HG02885 (cell line): ENCODE results near the gene ATL1.
"Not testable (repeated sequence)": the region's sequence is repeated elsewhere in the genome, so short reads cannot be mapped to it uniquely, and the experiment has no call there.

Experiments used
- ATAC-seq: cut with Tn5 transposase; IDR thresholded peaks from one replicate; pipeline ENCODE4 v1.9.1; 2021; ENCODE audit warnings: mild to moderate bottlenecking; ENCODE audit not compliant: unreplicated experiment, poor library complexity

Gene ATL1

GRCh38 chr14:50635141-50635540 lies 75.2 kb downstream of the ATL1 start:
- no peak for ATAC-seq

- peak; percentile 98 for ATAC-seq
Measured at GRCh38 chr14:50647282-50647681, 87.3 kb downstream of the ATL1 start.

- ATAC-seq: no peak
Measured at GRCh38 chr14:50647753-50648152, 87.8 kb downstream of the ATL1 start.

- ATAC-seq: peak; percentile 51
Measured at GRCh38 chr14:50649691-50650090, 89.7 kb downstream of the ATL1 start.

- ATAC-seq: no peak
Measured at GRCh38 chr14:50656776-50657175, 96.8 kb downstream of the ATL1 start.

GRCh38 chr14:50657753-50658152 lies 97.8 kb downstream of the ATL1 start:
- ATAC-seq: no peak

- ATAC-seq: no peak
Measured at GRCh38 chr14:50658203-50658602, 98.3 kb downstream of the ATL1 start.

GRCh38 chr14:50659327-50659974 lies 99.5 kb downstream of the ATL1 start:
- ATAC-seq: no peak

- ATAC-seq: not testable (repeated sequence)
Measured at GRCh38 chr14:50664579-50664978, 104.6 kb downstream of the ATL1 start.

- ATAC-seq: not testable (repeated sequence)
Measured at GRCh38 chr14:50665300-50665699, 105.4 kb downstream of the ATL1 start.

- ATAC-seq: no peak
Measured at GRCh38 chr14:50666772-50667683, 107.1 kb downstream of the ATL1 start.

- peak; percentile 47 for ATAC-seq
Measured at GRCh38 chr14:50667684-50667995, 107.7 kb downstream of the ATL1 start.

GRCh38 chr14:50667996-50668825 lies 108.3 kb downstream of the ATL1 start, which contains the start of gene SAV1:
Gene SAV1, minus strand, starts transcription at chr14:50668306. Its CDS starts 339 bp downstream, at chr14:50667967.
- peak; percentile 58 for ATAC-seq

- ATAC-seq: no peak
Measured at GRCh38 chr14:50668826-50669143, 108.8 kb downstream of the ATL1 start.

GRCh38 chr14:50669441-50669986 lies 109.6 kb downstream of the ATL1 start:
- no peak for ATAC-seq

GRCh38 chr14:50670196-50670865 lies 110.4 kb downstream of the ATL1 start:
- ATAC-seq: no peak

GRCh38 chr14:50670866-50671256 lies 110.9 kb downstream of the ATL1 start:
- ATAC-seq: no peak

- no peak for ATAC-seq
Measured at GRCh38 chr14:50675597-50675996, 115.7 kb downstream of the ATL1 start.

- ATAC-seq: peak; percentile 39
Measured at GRCh38 chr14:50676814-50677516, 117.0 kb downstream of the ATL1 start.
